ENCODE results near the gene TCEA2.
A peak's percentile ranks its signal among the peaks of the same experiment; 100 is the strongest.

The TCEA2 gene

GRCh38 chr20:64067733-64068307, 4.8 kb downstream of the TCEA2 start:
- no peak for TF ChIP-seq CTCF (IDR thresholded peaks at IDR 0.05; ENCODE audit: insufficient read depth, low read depth, low read length, missing control alignments)
- no peak overlapping the region for H3K4me3 ChIP-seq (ENCODE audit: low read length)
- DNase-seq (ENCODE audit: low read depth) = no peak

DNA sequence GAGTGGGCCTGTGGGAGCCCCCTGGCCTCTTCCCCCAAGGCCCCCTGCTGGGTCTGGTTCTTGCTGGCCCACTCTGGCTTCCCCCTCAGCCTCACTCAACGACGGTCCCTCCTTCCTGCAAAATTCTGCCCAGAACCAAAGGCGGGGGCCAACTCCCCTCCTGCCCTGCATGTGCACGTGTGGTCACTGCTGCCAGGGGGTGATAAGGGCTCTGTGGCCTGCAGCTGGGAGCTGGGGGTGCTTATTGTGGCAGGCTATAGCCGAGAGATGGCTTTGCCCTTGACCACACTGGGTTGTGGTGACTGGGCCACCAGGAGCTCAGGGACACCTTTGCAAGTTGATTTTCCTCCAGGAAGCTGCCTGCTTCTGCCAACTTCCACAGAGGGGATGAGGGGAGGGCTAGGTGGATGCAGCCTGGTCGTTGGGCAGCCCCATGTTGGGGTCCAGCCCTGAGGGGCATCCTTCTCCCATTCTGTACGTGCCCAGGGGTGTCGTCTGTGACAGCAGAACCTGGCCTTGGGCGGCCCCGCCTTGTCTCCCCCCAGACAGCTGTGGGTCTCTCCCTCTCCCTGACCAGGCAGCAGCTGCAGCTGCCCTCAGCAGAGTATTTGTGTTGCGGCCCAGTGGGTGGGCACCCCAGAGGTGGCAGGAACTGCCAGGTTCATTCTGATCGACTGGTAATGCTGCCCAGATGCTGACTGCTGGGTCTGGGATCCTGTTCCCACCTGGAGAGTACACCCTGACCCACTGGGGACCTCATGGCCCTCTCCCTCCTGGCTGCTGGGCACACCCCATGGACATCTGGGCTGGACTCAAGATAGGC, 5.6 kb downstream of the TCEA2 start:
- no peak for DNase-seq (ENCODE audit: low read depth)
- no peak overlapping the region for H3K4me3 ChIP-seq (ENCODE audit: low read length)
- TF ChIP-seq CTCF (IDR thresholded peaks at IDR 0.05; ENCODE audit: insufficient read depth, low read depth, low read length, missing control alignments) = no peak

- TF ChIP-seq CTCF (IDR thresholded peaks at IDR 0.05; ENCODE audit: insufficient read depth, low read depth, low read length, missing control alignments) = no peak
- no peak for DNase-seq (ENCODE audit: low read depth)
These were observed 6.2 kb downstream of the TCEA2 start for GRCh38 chr20:64069209-64069613.

GRCh38 chr20:64069614-64070243, 6.7 kb downstream of the TCEA2 start:
- peak; percentile 65 for TF ChIP-seq CTCF (IDR thresholded peaks at IDR 0.05; ENCODE audit: insufficient read depth, low read depth, low read length, missing control alignments)
- no peak overlapping the region for H3K4me3 ChIP-seq (ENCODE audit: low read length)
- no peak for DNase-seq (ENCODE audit: low read depth)

More at GRCh38 chr20:64069209-64069613, 6.2 kb downstream of the TCEA2 start:
- no peak overlapping the region for H3K4me3 ChIP-seq (ENCODE audit: low read length)

GRCh38 chr20:64070244-64070993, 7.4 kb downstream of the TCEA2 start:
- no peak for DNase-seq (ENCODE audit: low read depth)

More at GRCh38 chr20:64070244-64070993, 7.4 kb downstream of the TCEA2 start:
- TF ChIP-seq CTCF (IDR thresholded peaks at IDR 0.05; ENCODE audit: insufficient read depth, low read depth, low read length, missing control alignments) = no peak
- H3K4me3 ChIP-seq (ENCODE audit: low read length) = no peak overlapping the region
